Liver (tissue), 3 donors: Measurements from ENCODE around the gene MEGF11.

Experiments
- GABPA ChIP-seq, 2 donors: IDR thresholded peaks in 1 of 2; conservative IDR thresholded peaks in 1 of 2; 2 replicates each; pipeline ENCODE4 v1.6.1; 2016; ENCODE audit warnings: antibody characterized with exemption in 2 of 2, mild to moderate bottlenecking in 1 of 2, moderate library complexity in 1 of 2
- HNF4A ChIP-seq, 2 donors: conservative IDR thresholded peaks; 2 replicates each; pipeline ENCODE4 v1.6.1; 2016; ENCODE audit warnings: antibody characterized with exemption in 2 of 2, mild to moderate bottlenecking in 2 of 2
- JUND ChIP-seq, 2 donors: IDR thresholded peaks; 2 replicates each; pipeline ENCODE4 v1.6.1; 2016; ENCODE audit warnings: antibody characterized with exemption in 2 of 2
- RAD21 ChIP-seq, 2 donors: IDR thresholded peaks; 2 replicates each; pipeline ENCODE4 v1.6.1; 2016; ENCODE audit warnings: antibody characterized with exemption in 2 of 2, mild to moderate bottlenecking in 2 of 2
- SP1 ChIP-seq: IDR thresholded peaks from 2 replicates; pipeline ENCODE4 v1.6.1; 2018; ENCODE audit warnings: antibody characterized with exemption, mild to moderate bottlenecking
- TAF1 ChIP-seq: conservative IDR thresholded peaks from 2 replicates; pipeline ENCODE4 v1.6.1; 2016; ENCODE audit warnings: antibody characterized with exemption, mild to moderate bottlenecking
- YY1 ChIP-seq: IDR thresholded peaks from 2 replicates; pipeline ENCODE4 v1.6.1; 2016; ENCODE audit warnings: antibody characterized with exemption, mild to moderate bottlenecking
- TF ChIP-seq, protein P1 (sequence below): fragments of 150-350 bp; IDR thresholded peaks from 2 replicates; pipeline ENCODE4 v1.5.1; 2017; ENCODE audit warnings: improper control_type of control experiment, low read depth, low read length; ENCODE audit not compliant: missing input control
- TF ChIP-seq, protein P2 (sequence below): IDR thresholded peaks from 2 replicates; pipeline ENCODE4 v1.6.1; 2016; ENCODE audit warnings: antibody characterized with exemption
- TF ChIP-seq, protein P3 (sequence below): IDR thresholded peaks from 2 replicates; pipeline ENCODE4 v1.6.1; 2016; ENCODE audit warnings: antibody characterized with exemption, mild to moderate bottlenecking
- TF ChIP-seq, protein P4 (sequence below): IDR thresholded peaks from 2 replicates; pipeline ENCODE4 v1.6.1; 2016; ENCODE audit warnings: antibody characterized with exemption
- donor health status: healthy.
- donor health status: healthy.

DNA sequence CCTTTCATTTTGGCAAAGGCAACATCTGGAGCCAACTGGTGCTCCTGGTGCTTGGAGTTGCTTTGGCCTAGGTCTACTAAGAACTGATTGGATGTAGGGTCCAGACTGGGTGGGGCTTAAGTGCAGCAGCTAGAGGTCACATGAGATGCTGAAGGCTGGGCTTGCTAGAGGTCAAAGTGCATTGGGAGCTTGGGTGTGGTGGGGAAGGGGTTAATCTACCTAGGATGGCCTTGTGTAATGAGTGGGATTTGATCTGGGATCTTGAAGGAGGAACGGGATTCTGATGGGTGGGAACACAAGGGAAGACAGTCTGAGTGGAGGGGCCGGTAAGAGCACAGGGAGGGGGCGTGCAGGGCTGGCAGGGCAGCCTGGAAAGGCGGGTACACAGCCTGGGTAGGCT is 258.7 kb downstream of the MEGF11 start:
- TF ChIP-seq, protein P1, sequence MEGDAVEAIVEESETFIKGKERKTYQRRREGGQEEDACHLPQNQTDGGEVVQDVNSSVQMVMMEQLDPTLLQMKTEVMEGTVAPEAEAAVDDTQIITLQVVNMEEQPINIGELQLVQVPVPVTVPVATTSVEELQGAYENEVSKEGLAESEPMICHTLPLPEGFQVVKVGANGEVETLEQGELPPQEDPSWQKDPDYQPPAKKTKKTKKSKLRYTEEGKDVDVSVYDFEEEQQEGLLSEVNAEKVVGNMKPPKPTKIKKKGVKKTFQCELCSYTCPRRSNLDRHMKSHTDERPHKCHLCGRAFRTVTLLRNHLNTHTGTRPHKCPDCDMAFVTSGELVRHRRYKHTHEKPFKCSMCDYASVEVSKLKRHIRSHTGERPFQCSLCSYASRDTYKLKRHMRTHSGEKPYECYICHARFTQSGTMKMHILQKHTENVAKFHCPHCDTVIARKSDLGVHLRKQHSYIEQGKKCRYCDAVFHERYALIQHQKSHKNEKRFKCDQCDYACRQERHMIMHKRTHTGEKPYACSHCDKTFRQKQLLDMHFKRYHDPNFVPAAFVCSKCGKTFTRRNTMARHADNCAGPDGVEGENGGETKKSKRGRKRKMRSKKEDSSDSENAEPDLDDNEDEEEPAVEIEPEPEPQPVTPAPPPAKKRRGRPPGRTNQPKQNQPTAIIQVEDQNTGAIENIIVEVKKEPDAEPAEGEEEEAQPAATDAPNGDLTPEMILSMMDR, result no peak
- TF ChIP-seq GABPA (IDR thresholded peaks at IDR 0.05 in 1 of 2, conservative IDR thresholded peaks at IDR 0.05 in 1 of 2) (no peak), RAD21 (IDR thresholded peaks at IDR 0.05) (no peak), SP1 (no peak), JUND (IDR thresholded peaks at IDR 0.05) (no peak), YY1 (no peak), TAF1 (no peak), HNF4A (conservative IDR thresholded peaks at IDR 0.05) (no peak)
- TF ChIP-seq, protein P2, sequence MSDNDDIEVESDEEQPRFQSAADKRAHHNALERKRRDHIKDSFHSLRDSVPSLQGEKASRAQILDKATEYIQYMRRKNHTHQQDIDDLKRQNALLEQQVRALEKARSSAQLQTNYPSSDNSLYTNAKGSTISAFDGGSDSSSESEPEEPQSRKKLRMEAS, result no peak
- TF ChIP-seq, protein P3, sequence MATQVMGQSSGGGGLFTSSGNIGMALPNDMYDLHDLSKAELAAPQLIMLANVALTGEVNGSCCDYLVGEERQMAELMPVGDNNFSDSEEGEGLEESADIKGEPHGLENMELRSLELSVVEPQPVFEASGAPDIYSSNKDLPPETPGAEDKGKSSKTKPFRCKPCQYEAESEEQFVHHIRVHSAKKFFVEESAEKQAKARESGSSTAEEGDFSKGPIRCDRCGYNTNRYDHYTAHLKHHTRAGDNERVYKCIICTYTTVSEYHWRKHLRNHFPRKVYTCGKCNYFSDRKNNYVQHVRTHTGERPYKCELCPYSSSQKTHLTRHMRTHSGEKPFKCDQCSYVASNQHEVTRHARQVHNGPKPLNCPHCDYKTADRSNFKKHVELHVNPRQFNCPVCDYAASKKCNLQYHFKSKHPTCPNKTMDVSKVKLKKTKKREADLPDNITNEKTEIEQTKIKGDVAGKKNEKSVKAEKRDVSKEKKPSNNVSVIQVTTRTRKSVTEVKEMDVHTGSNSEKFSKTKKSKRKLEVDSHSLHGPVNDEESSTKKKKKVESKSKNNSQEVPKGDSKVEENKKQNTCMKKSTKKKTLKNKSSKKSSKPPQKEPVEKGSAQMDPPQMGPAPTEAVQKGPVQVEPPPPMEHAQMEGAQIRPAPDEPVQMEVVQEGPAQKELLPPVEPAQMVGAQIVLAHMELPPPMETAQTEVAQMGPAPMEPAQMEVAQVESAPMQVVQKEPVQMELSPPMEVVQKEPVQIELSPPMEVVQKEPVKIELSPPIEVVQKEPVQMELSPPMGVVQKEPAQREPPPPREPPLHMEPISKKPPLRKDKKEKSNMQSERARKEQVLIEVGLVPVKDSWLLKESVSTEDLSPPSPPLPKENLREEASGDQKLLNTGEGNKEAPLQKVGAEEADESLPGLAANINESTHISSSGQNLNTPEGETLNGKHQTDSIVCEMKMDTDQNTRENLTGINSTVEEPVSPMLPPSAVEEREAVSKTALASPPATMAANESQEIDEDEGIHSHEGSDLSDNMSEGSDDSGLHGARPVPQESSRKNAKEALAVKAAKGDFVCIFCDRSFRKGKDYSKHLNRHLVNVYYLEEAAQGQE, result no peak
- TF ChIP-seq, protein P4, sequence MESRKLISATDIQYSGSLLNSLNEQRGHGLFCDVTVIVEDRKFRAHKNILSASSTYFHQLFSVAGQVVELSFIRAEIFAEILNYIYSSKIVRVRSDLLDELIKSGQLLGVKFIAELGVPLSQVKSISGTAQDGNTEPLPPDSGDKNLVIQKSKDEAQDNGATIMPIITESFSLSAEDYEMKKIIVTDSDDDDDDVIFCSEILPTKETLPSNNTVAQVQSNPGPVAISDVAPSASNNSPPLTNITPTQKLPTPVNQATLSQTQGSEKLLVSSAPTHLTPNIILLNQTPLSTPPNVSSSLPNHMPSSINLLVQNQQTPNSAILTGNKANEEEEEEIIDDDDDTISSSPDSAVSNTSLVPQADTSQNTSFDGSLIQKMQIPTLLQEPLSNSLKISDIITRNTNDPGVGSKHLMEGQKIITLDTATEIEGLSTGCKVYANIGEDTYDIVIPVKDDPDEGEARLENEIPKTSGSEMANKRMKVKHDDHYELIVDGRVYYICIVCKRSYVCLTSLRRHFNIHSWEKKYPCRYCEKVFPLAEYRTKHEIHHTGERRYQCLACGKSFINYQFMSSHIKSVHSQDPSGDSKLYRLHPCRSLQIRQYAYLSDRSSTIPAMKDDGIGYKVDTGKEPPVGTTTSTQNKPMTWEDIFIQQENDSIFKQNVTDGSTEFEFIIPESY, result no peak
